ENCODE data around the gene GNAS. TPM values are rescaled to one million over a fixed set of nuclear protein-coding genes. Genes with fewer than 3 reads are reported as not detected.
A peak's percentile ranks its signal among the peaks of the same experiment; 100 is the strongest.

The GNAS gene
- total RNA-seq, 3 donors from 2014 or later (not counting 1 experiment from before 2014, with no cell fraction given): 530 to 823 (median 582) TPM

DNA sequence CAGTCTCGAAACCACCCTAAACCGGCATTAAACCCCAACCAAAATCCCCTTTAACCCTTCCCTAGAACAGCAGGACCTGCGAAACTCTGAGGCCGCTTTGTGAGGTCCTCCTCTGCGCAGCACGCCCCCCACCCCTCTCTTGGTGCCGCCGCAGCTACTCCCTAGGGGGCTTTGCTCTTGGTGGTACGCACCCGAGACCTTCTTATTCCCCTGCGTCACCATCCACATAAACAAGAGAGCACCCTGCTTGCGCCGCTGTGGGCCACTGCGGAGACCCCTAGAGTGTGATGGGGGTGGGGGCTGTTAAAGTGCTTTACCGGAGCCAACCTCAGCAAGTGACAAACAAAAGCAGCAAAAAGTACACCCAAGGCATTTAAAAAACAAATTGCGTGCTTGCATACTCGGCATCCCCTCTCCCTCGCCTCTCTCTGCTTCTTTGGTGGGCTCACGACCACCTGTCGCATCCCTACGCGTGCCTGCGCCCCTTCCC lies 502 bp upstream of the GNAS start:
- peak overlapping the region; percentile 43 for H3K4me3 ChIP-seq (ENCODE audit: low read length)
- no peak for TF ChIP-seq CTCF (IDR thresholded peaks at IDR 0.05)

GRCh38 chr20:58853466-58853865 lies 950 bp downstream of the GNAS start:
- H3K4me3 Mint-ChIP-seq: no peak overlapping the region

More for the DNA sequence above, 502 bp upstream of the GNAS start:
- intact Hi-C loops (cut with micrococcal nuclease): loop anchor here (5.0 kb wide), 1 partner anchor 200 kb away; the partner anchor contains the start of gene STX16
- Mint-ChIP-seq H3K27me3 (ENCODE audit: low read depth in 2 of 2) (peaks cover 46 to 74% of the 10 kb centered on the region in 2 donors), H3K9me3 (no peaks in the 10 kb centered on the region), H3K27ac (no peak overlapping the region), H3K36me3 (no peaks in the 10 kb centered on the region), H3K4me1 (peaks cover 0 to 32% of the 10 kb centered on the region in 2 donors), H3K4me3 (peak overlapping the region; percentile 49)
- DNase-seq: no peak
- peaks cover 3% of the 10 kb centered on the region for H3K9me3 ChIP-seq (ENCODE audit: control insufficient read depth, insufficient read depth, low read length)
- H3K27ac ChIP-seq (ENCODE audit: low read length): no peak overlapping the region
- peaks cover 31% of the 10 kb centered on the region for H3K27me3 ChIP-seq (ENCODE audit: control insufficient read depth, insufficient read depth, low read length)
- ATAC-seq: no peak
- WGBS (ENCODE audit: insufficient coverage): 42% methylated on average over 19 of the region's 23 CpGs
- peaks cover 50% of the 10 kb centered on the region for H3K4me1 ChIP-seq (ENCODE audit: control insufficient read depth, insufficient read depth, low read length)
- no peaks in the 10 kb centered on the region for H3K36me3 ChIP-seq (ENCODE audit: control insufficient read depth, insufficient read depth, low read length)

DNA sequence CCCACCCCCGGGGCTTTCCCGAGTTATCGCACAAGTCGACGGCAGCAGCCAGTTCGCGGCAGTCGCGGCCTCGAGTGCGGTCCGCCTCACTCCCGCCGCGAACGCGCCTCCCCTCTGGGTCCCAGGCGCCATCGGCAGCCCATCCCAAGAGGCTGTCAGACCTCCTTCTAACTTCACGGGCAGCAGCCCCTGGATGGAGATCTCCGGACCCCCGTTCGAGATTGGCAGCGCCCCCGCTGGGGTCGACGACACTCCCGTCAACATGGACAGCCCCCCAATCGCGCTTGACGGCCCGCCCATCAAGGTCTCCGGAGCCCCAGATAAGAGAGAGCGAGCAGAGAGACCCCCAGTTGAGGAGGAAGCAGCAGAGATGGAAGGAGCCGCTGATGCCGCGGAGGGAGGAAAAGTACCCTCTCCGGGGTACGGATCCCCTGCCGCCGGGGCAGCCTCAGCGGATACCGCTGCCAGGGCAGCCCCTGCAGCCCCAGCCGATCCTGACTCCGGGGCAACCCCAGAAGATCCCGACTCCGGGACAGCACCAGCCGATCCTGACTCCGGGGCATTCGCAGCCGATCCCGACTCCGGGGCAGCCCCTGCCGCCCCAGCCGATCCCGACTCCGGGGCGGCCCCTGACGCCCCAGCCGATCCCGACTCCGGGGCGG lies 1.6 kb downstream of the GNAS start:
- Histone ChIP-seq H3K4me3 (ENCODE audit: low read length) (no peak overlapping the region), H3K4me1 (ENCODE audit: control insufficient read depth, insufficient read depth, low read length) (peaks cover 42% of the 10 kb centered on the region), H3K9me3 (ENCODE audit: control insufficient read depth, insufficient read depth, low read length) (peaks cover 3% of the 10 kb centered on the region), H3K36me3 (ENCODE audit: control insufficient read depth, insufficient read depth, low read length) (no peaks in the 10 kb centered on the region), H3K27me3 (ENCODE audit: control insufficient read depth, insufficient read depth, low read length) (peaks cover 31% of the 10 kb centered on the region), H3K27ac (ENCODE audit: low read length) (no peak overlapping the region)
- intact Hi-C loops (cut with micrococcal nuclease): loop anchor here (5.0 kb wide), 1 partner anchor 202 kb away; the partner anchor contains the start of gene STX16
- no peak for TF ChIP-seq CTCF (IDR thresholded peaks at IDR 0.05)
- ATAC-seq (no peak), DNase-seq (no peak)
- Mint-ChIP-seq H3K27ac (no peak overlapping the region), H3K36me3 (no peaks in the 10 kb centered on the region), H3K27me3 (ENCODE audit: low read depth in 2 of 2) (peaks cover 53 to 72% of the 10 kb centered on the region in 2 donors), H3K9me3 (no peaks in the 10 kb centered on the region), H3K4me1 (peaks cover 0 to 25% of the 10 kb centered on the region in 2 donors), H3K4me3 (peak overlapping the region; percentile 25)
- 48% methylated on average over 63 of the region's 63 CpGs for WGBS (ENCODE audit: insufficient coverage)

More at GRCh38 chr20:58853466-58853865, 950 bp downstream of the GNAS start:
- WGBS (ENCODE audit: insufficient coverage): 82% methylated on average over 6 of the region's 6 CpGs
- Histone ChIP-seq H3K27ac (ENCODE audit: low read length) (no peak overlapping the region), H3K4me3 (ENCODE audit: low read length) (no peak overlapping the region), H3K9me3 (ENCODE audit: control insufficient read depth, insufficient read depth, low read length) (peaks cover 3% of the 10 kb centered on the region), H3K27me3 (ENCODE audit: control insufficient read depth, insufficient read depth, low read length) (peaks cover 31% of the 10 kb centered on the region), H3K4me1 (ENCODE audit: control insufficient read depth, insufficient read depth, low read length) (peaks cover 42% of the 10 kb centered on the region), H3K36me3 (ENCODE audit: control insufficient read depth, insufficient read depth, low read length) (no peaks in the 10 kb centered on the region)
- ATAC-seq (no peak), DNase-seq (no peak)
- no peaks in the 10 kb centered on the region for H3K9me3 Mint-ChIP-seq
- H3K27ac Mint-ChIP-seq: no peak overlapping the region
- no peaks in the 10 kb centered on the region for H3K36me3 Mint-ChIP-seq
- H3K4me1 Mint-ChIP-seq: peaks cover 0 to 25% of the 10 kb centered on the region in 2 donors
- H3K27me3 Mint-ChIP-seq (ENCODE audit: low read depth in 2 of 2): peaks cover 51 to 72% of the 10 kb centered on the region in 2 donors
- TF ChIP-seq CTCF (IDR thresholded peaks at IDR 0.05): no peak
- intact Hi-C loops (cut with micrococcal nuclease): loop anchor here (5.0 kb wide), 1 partner anchor 201 kb away; the partner anchor contains the start of gene STX16

Measured in natural killer cell (primary cell).